COLO668 (cell line): ENCODE measurements around the gene ZBTB7C.
A peak's percentile ranks its signal among the peaks of the same experiment; 100 is the strongest.

Source experiments
- DNase-seq: peaks from one replicate; lab custom pipeline; 2025; ENCODE audit not compliant: unreplicated experiment; lab: John Stamatoyannopoulos, UW

The ZBTB7C gene

GRCh38 chr18:48326901-48327675, 82.1 kb downstream of the ZBTB7C start:
- DNase-seq, result peak; percentile 50

DNA sequence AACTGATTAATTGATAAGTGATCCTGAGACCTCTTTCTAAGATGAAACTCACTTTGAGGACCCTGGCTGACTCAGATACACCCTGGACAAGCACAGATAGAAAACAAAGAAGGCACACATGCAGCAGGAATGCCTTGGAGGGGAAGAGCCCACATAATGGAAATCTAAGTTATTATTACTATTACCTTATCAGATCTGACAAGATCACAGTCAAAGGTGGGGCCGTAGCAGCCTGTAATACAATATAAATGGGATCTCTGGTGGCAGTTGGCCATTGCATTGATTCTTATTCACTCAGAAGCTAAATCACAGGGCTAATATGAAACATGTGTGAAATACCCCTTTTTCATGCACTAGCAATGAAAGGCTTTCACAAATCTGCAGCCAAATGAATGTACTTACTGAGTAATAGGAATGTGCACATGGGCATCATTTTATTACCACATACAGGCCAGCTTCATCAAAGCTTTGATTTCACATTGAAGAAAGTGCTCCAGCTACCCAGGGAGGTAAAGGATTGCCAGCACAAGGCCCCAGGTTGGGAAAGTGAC, 84.0 kb downstream of the ZBTB7C start:
- no peak for DNase-seq

DNA sequence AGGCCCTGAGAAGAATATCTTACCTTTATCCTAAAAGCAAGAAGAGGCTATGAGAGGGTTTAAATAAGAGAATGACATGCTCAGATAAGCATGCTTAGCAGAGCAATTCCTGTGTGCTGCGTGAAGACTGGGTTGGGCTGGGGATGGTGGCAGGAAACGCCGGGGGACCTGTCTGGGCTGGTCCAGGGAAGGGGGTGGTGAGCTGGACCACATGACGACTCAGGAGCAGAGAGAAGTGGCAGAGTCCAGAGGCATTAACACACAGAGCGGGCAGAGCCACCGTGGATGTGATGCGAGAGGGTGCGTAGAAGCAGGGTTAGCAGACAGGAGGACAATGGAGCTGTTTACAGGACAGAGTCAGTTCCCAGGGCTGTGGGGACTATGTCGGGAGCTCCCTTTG, 84.5 kb downstream of the ZBTB7C start:
- DNase-seq, result no peak

DNA sequence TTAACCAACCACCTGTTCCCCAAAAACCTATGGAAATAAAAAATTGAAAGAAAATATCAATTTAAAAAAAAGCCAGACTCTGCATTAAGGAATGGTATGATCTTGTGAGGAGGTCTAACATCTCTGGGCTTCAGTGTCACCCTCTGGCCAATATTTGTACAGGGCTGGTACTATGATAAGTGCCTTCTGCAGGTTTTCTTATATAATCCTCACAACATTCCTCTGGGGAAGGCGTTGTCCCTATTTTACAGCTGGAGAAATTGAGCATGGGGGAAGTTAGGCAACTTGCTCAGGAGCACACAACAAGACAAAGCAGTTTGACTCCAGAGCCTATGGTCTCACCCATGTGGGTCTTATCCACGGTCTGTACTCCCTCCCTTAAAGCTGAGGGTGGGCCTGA, 86.0 kb downstream of the ZBTB7C start:
- DNase-seq, result no peak

DNA sequence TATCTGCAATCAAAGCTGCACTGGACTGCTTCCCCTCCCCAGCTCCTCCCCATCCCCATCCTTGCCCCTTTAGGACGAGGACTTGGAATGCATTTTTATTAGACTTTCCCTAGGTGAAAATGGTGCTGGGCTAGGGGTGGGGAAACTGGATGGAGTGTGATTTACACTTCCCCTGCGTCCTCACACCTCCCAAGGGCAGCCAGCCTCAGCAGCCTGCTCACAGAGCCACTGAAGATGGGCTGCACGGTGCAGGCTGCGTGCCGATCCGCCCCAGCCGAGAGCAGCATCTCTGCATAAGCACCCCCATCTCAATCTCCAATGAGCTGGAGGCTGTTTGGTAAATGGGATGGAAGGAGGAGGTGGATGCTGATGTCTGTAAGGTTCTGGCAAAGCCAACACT, 87.6 kb downstream of the ZBTB7C start:
- no peak for DNase-seq

DNA sequence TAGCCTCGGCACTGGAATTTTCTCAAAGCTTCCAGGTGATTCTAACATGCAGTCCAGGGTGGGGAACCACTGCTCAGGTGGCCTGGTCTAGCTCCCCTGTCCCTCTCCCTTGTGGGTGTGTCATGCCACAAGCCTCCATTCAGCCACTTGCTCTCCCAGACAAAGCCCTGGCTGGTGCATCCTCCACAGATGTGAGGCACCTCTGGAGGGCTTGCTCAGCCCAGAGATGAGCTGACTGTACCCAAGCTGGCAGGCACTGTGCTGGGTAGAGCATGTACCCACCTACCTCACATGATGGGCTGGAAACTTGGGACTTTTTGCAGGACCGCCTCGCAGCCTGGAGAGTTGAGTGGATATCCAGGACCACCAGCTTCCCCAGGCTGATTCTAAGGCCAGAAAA, 88.1 kb downstream of the ZBTB7C start:
- peak; percentile 37 for DNase-seq

DNA sequence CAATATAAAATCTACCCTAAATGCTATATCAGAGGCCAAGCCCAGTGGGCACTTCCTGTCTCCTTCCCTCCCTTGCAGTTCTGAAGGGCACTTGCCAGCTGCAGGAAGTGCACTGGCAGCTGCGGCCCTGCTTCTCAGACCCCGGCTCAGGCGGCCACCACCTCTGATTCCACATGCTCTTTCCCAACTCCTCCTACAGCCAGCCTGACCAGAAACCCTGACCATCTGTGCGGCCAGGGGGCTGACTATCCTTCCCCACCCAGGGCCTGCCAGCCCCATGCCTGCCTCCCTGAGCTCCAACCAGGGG, 88.6 kb downstream of the ZBTB7C start:
- DNase-seq, result no peak

DNA sequence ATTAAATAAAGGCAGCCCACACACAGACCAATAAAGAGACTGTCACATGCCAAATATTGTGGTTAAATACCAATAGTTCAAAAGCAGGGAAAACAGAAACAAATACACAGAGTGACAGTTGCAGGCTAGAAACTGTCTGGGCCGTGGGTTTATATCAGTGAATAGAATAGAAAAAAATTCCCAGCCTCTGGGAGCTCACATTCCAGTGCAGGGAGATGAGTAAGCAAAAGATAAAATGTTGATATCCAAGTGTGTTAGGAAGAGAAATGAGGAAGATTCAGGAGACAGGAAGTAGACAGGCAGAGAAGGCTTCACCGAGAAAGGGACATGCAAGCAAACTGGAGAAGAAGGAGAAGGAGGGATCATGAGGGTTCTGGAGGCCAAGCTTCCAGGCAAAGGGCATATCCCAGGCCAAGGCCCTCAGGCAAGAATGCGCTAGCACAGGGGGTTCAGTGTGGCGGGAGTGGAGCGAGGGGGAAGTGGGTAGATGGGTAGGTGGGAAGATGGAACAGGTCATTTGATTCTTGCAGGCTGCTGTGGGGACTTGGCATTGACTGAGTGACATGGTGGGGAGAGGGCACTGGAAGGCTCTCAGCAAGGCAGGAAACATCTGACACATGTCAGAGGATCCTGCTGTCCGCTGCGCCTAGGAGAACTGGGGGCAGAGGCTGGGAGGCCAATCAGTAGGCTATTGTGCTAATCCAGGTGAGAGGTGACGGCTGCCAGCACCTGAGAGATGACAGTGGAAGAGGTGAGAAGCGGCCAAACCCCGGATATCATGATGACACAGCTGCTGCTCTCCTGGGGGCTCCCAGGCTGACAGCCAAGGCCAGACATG, 89.2 kb downstream of the ZBTB7C start:
- peak; percentile 94 for DNase-seq

- DNase-seq, result peak; percentile 29
These were observed 90.7 kb downstream of the ZBTB7C start for GRCh38 chr18:48318436-48318835.

DNA sequence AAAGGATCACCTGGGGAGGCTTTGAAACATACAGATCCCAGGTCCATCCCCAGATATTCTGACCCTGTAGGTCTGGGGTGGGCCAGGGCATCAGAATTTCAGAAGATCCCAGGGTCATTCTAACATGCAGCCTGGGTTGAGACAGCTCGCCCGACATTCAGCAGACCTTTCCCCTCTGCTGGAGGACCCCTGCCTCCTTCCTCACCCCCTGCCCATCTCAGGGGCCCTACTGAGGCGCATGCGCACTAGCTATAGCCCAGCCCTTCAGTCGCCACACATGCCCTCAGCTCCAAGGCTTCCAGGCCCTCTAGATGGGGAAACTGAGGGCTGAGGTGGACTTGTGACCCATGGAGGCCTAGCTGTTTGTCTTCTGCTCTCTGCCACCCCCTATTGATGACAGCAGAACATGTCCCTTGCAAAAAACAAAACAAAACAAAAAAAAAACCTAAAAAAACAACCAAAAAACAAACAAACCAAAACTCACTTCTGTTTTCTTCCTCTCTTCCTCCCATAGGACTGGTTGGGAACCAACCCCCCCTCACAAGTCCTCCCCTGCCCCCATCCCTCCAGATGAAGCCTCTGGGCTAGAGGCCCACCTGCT, 91.3 kb downstream of the ZBTB7C start:
- no peak for DNase-seq

DNA sequence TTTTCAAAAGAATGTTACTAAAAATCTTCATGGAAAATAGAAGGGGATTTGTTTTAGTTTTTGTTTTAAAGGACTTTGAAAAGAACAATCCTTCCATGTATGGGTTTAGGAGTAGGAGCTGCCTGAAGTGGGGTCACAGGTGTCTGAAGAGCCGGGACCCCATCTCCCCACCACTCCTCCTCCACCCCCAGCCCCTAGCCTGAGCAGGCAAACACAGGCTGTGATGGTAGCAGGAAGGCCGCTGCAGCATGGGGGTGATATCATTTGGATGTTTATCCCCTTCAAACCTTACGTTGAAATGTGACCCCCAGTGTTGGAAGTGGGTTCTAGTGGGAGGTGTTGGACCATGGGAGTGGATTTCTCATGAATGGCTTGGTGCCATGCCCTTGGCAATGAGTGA, 93.0 kb downstream of the ZBTB7C start:
- DNase-seq, result no peak

DNA sequence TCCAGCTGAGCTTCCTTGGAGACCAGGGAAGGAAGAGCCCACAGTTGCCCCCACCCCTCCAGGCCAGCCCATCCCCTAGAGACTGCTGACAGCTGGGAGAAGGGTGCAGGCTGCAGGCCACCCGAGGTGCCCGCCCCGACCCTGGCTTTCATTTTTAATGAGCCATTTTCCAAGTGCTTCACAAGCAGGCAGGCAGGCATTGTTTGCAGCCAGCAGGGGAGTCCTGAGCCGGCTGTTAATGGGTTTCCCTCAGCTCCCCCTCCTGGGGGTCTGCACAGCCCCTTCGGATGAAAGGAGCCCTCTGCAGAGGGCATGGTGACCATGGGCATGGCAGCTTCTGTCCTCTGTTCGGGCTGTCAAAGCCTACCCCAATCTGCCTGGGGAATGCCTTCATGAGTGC, 94.5 kb downstream of the ZBTB7C start:
- DNase-seq, result peak; percentile 34

DNA sequence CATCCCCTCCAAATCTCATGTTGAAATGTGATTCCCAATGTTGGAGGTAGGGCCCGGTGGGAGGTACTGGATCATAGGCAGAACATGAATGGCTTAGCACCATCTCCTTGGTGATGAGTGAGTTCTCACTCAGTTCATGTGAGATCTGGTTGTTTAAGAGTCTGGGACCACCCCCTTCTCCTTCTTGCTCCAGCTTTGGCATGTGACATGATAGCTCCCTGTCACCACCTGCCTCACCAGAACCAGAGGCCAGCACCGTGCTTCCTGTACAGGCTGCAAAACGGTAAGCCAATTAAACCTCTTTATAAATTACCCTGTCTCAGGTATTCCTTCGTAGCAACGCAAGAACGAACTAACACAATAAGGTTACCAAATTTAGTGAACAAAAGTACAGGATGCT, 95.4 kb downstream of the ZBTB7C start:
- DNase-seq, result no peak

GRCh38 chr18:48312066-48312465, 97.1 kb downstream of the ZBTB7C start:
- no peak for DNase-seq

DNA sequence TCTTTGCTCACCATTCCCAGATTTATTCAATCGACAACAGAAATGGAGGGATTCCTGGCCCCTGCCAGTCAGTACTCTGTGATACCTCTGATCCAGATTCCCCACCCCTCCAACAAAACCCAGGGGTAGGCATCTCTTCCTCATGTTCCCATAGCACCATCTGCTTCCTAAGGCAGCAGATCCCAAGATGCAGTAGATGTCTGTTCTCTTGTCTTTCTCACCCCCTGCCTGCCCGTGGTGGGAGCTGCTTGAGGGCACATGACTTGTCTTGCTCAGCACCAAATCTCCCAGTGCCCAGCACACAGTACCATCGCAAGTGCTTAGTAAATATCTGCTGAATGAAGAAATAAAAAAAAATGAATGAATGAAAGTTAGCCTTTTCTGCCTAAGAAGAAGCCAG, 98.2 kb downstream of the ZBTB7C start:
- DNase-seq, result no peak

- no peak for DNase-seq
These were observed 98.8 kb downstream of the ZBTB7C start for GRCh38 chr18:48310353-48310752.

DNA sequence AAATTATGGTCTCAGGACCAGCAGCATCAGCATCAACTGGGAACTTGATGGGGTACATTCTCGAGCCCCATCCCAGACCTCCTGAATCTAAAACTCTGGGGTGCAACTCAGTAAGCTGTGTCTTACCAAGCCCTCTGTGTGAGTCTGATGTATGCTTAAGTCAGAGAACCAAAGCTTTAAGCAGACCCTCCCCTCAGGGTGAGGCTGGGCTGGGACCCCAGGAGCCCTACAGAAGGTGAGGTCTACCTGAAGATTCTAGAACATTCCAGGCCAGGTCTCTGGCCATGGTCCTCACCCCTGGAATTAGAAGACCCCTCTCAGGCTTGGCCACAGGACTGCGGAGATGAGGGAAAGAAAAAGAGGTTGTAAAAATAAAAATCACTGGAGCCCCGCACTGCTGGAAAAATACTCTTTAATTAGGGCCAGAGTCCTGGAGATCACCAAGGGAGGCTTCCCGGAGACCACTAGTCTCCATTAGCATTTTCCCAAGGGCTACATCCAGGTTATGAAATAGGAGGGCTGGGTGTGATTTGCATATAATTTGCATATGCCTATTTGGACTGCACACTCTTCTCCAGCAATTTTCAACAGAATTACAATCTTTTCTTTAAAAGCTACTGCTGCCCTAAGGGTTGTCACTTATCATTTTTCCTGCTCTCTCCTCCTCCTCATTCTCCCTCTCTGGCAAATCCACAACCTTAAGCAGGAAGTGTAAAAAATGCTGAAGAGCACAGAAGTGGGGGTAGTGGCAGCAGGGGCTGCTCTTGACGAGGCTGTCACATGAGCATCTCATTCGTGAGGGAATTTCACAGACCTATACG, 100.2 kb downstream of the ZBTB7C start:
- no peak for DNase-seq

GRCh38 chr18:48308027-48308635, 101.1 kb downstream of the ZBTB7C start:
- no peak for DNase-seq

- DNase-seq, result no peak
These were observed 102.3 kb downstream of the ZBTB7C start for GRCh38 chr18:48306838-48307237.

DNA sequence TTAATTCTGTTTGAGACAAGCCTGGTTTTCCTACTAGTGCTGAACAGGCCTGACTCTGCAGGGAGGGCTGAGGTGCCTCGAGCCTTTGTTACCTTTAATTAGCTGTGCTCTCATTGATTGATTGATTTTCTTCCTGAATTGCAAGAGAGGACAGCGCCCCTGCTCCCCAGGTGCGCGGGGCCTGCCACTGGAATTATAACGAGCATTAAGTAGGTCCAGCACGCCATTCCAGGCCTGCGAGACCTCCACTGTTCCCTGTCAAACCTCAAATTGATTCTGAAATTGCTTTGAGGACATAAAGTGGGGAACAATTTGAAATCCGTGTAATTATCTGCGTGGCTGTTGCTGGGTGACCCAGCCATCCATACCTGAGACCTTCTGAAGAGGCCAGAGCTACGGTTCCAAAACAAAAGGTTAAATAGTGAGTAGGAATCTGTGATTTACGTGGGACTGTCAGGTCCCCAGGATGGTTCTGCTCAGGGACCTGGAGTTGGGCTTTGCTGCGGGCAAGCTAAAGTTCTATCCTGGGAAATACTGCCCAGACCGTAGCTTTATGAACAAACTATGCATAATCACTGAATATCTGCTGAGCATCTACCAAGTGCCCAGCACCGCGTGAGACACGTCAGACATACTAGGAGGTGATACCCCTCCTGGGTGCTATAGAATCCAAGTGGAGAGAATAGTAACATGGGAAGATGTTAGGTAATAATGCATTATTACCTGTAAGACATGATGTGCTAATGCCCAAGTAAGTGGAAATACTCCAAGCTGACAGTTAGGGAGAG, 104.1 kb downstream of the ZBTB7C start:
- no peak for DNase-seq
